NCI-H1092 (cell line): ENCODE results near the gene SCNN1G.
"Not testable (repeated sequence)": the region's sequence is repeated elsewhere in the genome, so short reads cannot be mapped to it uniquely, and the experiment has no call there.

Source experiments
- DNase-seq: peaks from one replicate; lab custom pipeline; 2025; lab: John Stamatoyannopoulos, UW

The SCNN1G gene

DNA sequence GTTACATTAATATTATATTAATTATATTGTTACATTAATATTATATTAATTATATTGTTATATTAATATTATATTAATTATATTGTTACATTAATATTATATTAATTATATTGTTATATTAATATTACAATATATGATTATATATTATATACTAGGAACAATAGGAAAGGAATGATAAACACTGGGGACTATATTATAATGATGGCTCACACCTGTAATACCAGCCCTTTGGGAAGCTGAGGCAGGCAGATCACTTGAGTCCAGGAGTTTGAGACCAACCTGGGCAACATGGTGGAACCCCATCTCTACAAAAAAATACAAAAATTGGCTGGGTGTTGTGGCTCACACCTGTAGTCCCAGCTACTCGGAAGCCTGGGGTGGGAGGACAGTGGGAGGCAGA lies 71.1 kb downstream of the SCNN1G start:
- not testable (repeated sequence) for DNase-seq

DNA sequence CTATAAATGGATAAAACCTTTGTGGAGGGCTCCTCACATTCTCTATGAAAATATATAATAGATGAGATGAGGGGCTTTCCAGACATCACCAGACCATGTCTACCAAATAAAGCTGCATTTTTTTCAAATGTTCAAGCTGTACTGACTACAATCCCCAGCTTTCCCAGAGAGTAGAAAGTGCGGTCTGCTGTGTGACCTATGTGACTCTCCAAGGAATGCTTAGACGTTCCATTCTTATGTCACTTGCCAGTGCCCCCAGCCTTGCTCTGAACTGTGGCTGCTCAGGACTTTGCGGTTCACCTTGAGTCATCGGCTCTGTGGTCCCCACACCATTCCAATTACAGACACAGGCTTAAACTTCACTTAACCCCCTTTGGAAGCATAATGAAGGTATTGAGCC lies 71.8 kb downstream of the SCNN1G start:
- no peak for DNase-seq

DNA sequence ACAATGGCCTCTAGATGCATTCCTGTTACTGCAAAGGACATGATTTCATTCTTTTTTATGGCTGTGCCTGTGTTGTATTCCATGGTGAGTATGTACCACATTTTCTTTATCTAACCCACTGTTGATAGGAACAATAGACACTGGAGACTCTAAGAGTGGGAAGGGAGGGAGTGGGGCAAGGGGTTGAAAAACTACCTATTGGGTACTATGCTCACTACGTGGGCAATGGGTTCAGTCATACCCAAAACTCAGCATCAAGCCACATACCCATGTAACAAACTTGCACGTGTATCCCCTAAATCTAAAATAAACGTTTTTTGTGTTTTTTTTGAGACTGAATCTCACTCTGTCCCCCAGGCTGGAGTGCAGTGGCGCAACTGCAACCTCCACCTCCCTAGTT lies 72.5 kb downstream of the SCNN1G start:
- DNase-seq = no peak

DNA sequence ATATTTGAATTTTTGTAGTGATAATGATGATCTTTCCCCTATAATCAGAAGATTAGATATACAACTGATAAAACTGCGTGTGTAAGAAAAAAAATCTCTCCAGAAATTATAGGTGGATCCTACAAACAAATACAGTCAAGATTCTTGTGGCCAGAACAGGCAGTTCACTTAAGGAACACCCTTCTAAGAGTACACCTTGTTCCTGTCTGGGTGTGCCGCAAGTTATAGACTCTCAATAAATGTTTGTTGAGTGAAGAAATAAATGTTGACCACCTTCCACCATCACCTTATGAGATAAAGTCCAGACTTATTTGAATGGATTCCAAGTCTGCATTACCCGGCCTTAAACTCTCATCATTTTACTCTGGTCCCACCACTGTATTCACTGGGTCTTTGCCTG lies 73.9 kb downstream of the SCNN1G start:
- no peak for DNase-seq

DNA sequence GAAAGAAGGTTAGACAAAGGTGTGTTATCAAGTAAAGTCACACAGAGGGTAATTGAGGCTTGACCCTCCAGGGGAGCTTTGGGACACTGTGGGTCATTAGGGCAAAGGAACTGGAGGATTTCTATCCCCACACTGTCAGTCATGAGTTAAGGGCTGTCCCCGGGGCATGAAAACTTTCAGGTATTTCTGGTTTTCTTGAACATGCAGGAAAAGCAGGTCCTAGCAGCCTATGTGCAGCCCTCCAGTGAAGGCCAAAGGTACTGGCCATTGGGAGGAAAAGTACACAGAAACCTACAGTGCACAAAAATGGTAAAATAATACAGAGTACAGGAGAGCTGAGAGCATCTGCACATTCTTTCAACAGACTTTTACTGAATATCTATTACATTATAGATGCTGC lies 75.1 kb downstream of the SCNN1G start:
- DNase-seq = no peak

DNA sequence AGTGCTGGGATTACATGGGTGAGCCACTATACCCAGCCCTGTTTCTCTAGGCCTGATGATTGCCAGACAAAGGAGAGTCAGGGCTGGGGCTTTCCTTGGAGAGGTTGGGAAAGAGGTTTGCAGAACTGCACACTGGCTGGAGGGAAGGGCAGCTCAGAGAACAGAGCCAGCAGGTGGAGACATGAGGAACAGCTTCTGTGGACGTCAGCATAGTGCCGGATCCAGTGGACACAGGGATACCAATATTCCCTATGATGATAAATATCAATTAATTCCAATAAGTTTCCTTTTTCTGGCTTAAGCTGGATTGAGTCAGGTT lies 76.3 kb downstream of the SCNN1G start:
- DNase-seq = no peak
